Measurements from ENCODE around the gene ILK.

ILK gene

GRCh38 chr11:6633422-6634408 lies 30.1 kb downstream of the ILK start:
- DNase-seq (ENCODE audit: extremely low read depth in 1 of 2, low read depth in 1 of 2) = no peak

GRCh38 chr11:6634534-6634933 lies 31.0 kb downstream of the ILK start:
- no peak for DNase-seq (ENCODE audit: extremely low read depth in 1 of 2, low read depth in 1 of 2)

GRCh38 chr11:6635082-6635932 lies 31.7 kb downstream of the ILK start:
- DNase-seq (ENCODE audit: extremely low read depth in 1 of 2, low read depth in 1 of 2) = no peak

GRCh38 chr11:6636480-6636879 lies 32.9 kb downstream of the ILK start:
- no peak for DNase-seq (ENCODE audit: extremely low read depth in 1 of 2, low read depth in 1 of 2)

GRCh38 chr11:6637871-6638270 lies 34.3 kb downstream of the ILK start:
- no peak for DNase-seq (ENCODE audit: extremely low read depth in 1 of 2, low read depth in 1 of 2)

GRCh38 chr11:6638429-6638828 lies 34.9 kb downstream of the ILK start:
- no peak for DNase-seq (ENCODE audit: extremely low read depth in 1 of 2, low read depth in 1 of 2)

GRCh38 chr11:6640036-6640984 lies 36.7 kb downstream of the ILK start:
- no peak for DNase-seq (ENCODE audit: extremely low read depth in 1 of 2, low read depth in 1 of 2)

- DNase-seq (ENCODE audit: extremely low read depth in 1 of 2, low read depth in 1 of 2) = no peak
Observed at GRCh38 chr11:6640985-6641701, 37.6 kb downstream of the ILK start.

GRCh38 chr11:6642957-6643356 lies 39.4 kb downstream of the ILK start:
- DNase-seq (ENCODE audit: extremely low read depth in 1 of 2, low read depth in 1 of 2) = no peak

GRCh38 chr11:6646071-6646470 lies 42.5 kb downstream of the ILK start:
- DNase-seq (ENCODE audit: extremely low read depth in 1 of 2, low read depth in 1 of 2) = no peak

GRCh38 chr11:6646576-6646917 lies 43.0 kb downstream of the ILK start:
- no peak for DNase-seq (ENCODE audit: extremely low read depth in 1 of 2, low read depth in 1 of 2)

GRCh38 chr11:6646918-6647679 lies 43.5 kb downstream of the ILK start:
- no peak for DNase-seq (ENCODE audit: extremely low read depth in 1 of 2, low read depth in 1 of 2)

GRCh38 chr11:6647836-6648235 lies 44.3 kb downstream of the ILK start:
- no peak for DNase-seq (ENCODE audit: extremely low read depth in 1 of 2, low read depth in 1 of 2)

GRCh38 chr11:6648501-6648900 lies 44.9 kb downstream of the ILK start:
- DNase-seq (ENCODE audit: extremely low read depth in 1 of 2, low read depth in 1 of 2) = no peak

- DNase-seq (ENCODE audit: extremely low read depth in 1 of 2, low read depth in 1 of 2) = no peak
Observed at GRCh38 chr11:6650104-6650503, 46.5 kb downstream of the ILK start.

GRCh38 chr11:6650980-6651379 lies 47.4 kb downstream of the ILK start:
- no peak for DNase-seq (ENCODE audit: extremely low read depth in 1 of 2, low read depth in 1 of 2)

GRCh38 chr11:6652182-6652581 lies 48.6 kb downstream of the ILK start:
- DNase-seq (ENCODE audit: extremely low read depth in 1 of 2, low read depth in 1 of 2) = no peak

- DNase-seq (ENCODE audit: extremely low read depth in 1 of 2, low read depth in 1 of 2) = no peak
Observed at GRCh38 chr11:6653097-6653496, 49.5 kb downstream of the ILK start.

- DNase-seq (ENCODE audit: extremely low read depth in 1 of 2, low read depth in 1 of 2) = no peak
Observed at GRCh38 chr11:6653656-6654055, 50.1 kb downstream of the ILK start.

All from activated CD8-positive, alpha-beta memory T cell treated with anti-CD3 and anti-CD28 coated beads for 1 hour (primary cell).